ENCODE measurements around the gene PGC. TPM values are rescaled to one million over a fixed set of nuclear protein-coding genes. Genes with fewer than 3 reads are reported as not detected.

Gene PGC
- total RNA-seq, 1 experiment from 2014 or later: not detected

- H3K27ac ChIP-seq (ENCODE audit: insufficient read length, low read depth, low read length): no peak overlapping the region
- no peak for DNase-seq
- no peak overlapping the region for H2BK120ac ChIP-seq (ENCODE audit: low read depth, low read length, poor library complexity, severe bottlenecking)
- H2BK12ac ChIP-seq (ENCODE audit: insufficient read length, low read depth, low read length): no peak overlapping the region
- Mint-ChIP-seq H3K4me3 (no peak overlapping the region), H3K36me3 (ENCODE audit: insufficient read depth in 1 of 3, low read depth in 3 of 3) (no peaks in the 10 kb centered on the region), H3K27ac (peak overlapping the region in 1 of 3 experiments; percentile 94; a peak in 1 of 7 replicates), H3K4me1 (peaks cover 22 to 29% of the 10 kb centered on the region in 2 experiments), H3K27me3 (ENCODE audit: low read depth) (peaks cover 9% of the 10 kb centered on the region), H3K9me3 (no peaks in the 10 kb centered on the region)
- H2BK15ac ChIP-seq (ENCODE audit: low read depth, low read length): no peak overlapping the region
- H4K20me1 ChIP-seq (ENCODE audit: control insufficient read depth, insufficient read depth, insufficient read length): no peaks in the 10 kb centered on the region
- no peak overlapping the region for H3K14ac ChIP-seq (ENCODE audit: insufficient read depth, low read length)
- no peak overlapping the region for H4K5ac ChIP-seq (ENCODE audit: insufficient read length, low read depth, low read length)
- TF ChIP-seq CTCF (conservative IDR thresholded peaks at IDR 0.05): no peak
- no CpG with 5 or more reads among the region's 7 CpGs for WGBS (ENCODE audit: extremely low coverage, insufficient read length, low lambda C conversion rate)
- no peaks in the 10 kb centered on the region for H3K79me2 ChIP-seq (ENCODE audit: insufficient read depth, low read length)
- H3K56ac ChIP-seq (ENCODE audit: insufficient read length, low read depth, low read length): no peak overlapping the region
- H3K18ac ChIP-seq (ENCODE audit: insufficient read length, low read depth, low read length): no peak overlapping the region
- H3K79me1 ChIP-seq (ENCODE audit: insufficient read depth, low read depth, low read length, poor library complexity, severe bottlenecking): no peaks in the 10 kb centered on the region
- no peak overlapping the region for H4K91ac ChIP-seq (ENCODE audit: insufficient read length, low read depth, low read length)
- H2AFZ ChIP-seq (ENCODE audit: low read length): no peak overlapping the region
- no peak overlapping the region for H3K4ac ChIP-seq (ENCODE audit: low read depth, low read length)
- H3K4me1 ChIP-seq (ENCODE audit: insufficient read depth, low read length): no peaks in the 10 kb centered on the region; the same call in 1 of the 2 replicates
- H3K23ac ChIP-seq (ENCODE audit: insufficient read length, low read depth, low read length): no peak overlapping the region
- H3T11ph ChIP-seq (ENCODE audit: low read length): no peak overlapping the region
- H3K23me2 ChIP-seq (ENCODE audit: insufficient read length, low read depth, low read length, poor library complexity, severe bottlenecking): no peaks in the 10 kb centered on the region
- H3K4me2 ChIP-seq (ENCODE audit: insufficient read depth, insufficient read length, low read length): no peak overlapping the region
- H4K8ac ChIP-seq (replicated peaks; ENCODE audit: insufficient read length, low read depth, low read length): no peak overlapping the region
- no peaks in the 10 kb centered on the region for H3K9me3 ChIP-seq (ENCODE audit: control insufficient read depth, low read depth, low read length)
- H2BK20ac ChIP-seq (ENCODE audit: low read depth, low read length, poor library complexity, severe bottlenecking): no peak overlapping the region
- no peak overlapping the region for H3K9ac ChIP-seq (ENCODE audit: extremely low read depth, insufficient read length, low read length)
- no peak overlapping the region for H2BK5ac ChIP-seq (ENCODE audit: insufficient read length, low read length)
- H3K27me3 ChIP-seq (ENCODE audit: insufficient read depth, low read length): no peaks in the 10 kb centered on the region
- no peak overlapping the region for H2AK5ac ChIP-seq (ENCODE audit: insufficient read length, low read length)
Observed at GRCh38 chr6:41704028-41704427, 43.2 kb downstream of the PGC start.

All from H9 (cell line).